Left lobe of liver (tissue), 2 donors: ENCODE results near the gene MUC3A. TPM values are rescaled to one million over a fixed set of nuclear protein-coding genes. Genes with fewer than 3 reads are reported as not detected.

Experiments used
- ATAC-seq: fragments of 200-7000 bp; cut with Tn5 transposase; one replicate; pipeline ENCODE4 v1.9.1; 2020; ENCODE audit warnings: mild to moderate bottlenecking, moderate library complexity
- DNase-seq: peaks from one replicate; pipeline ENCODE4 v3.0.0-alpha.2; 2020; ENCODE audit warnings: low spot score
- total RNA-seq: library from RNA; stranded (reverse); gene quantifications from one replicate; pipeline ENCODE4 v1.2.1, GENCODE V29; 2021
- donor health status: DM: no; HTN: no; CAD: no; lungs with moderate emphysema.
- donor health status: DM: no; HTN: yes; CAD: no.

The MUC3A gene
- total RNA-seq, 1 donor from 2014 or later: 9.4 TPM

GRCh38 chr7:101017064-101017777 lies 67.9 kb downstream of the MUC3A start:
- DNase-seq (no peak), ATAC-seq (peak; percentile 70)

Other genes starting within 250 kb of the MUC3A start
- gene POP7, start 243.4 kb upstream of the MUC3A start, total RNA-seq: 28.5 TPM
- gene EPO, start 229.1 kb upstream of the MUC3A start, total RNA-seq: 6.4 TPM
- gene ZAN, start 215.9 kb upstream of the MUC3A start, total RNA-seq: 0.03 TPM
- 48.8 TPM for gene EPHB4, start 122.0 kb upstream of the MUC3A start, total RNA-seq
- 10.1 TPM for gene SLC12A9, start 96.8 kb upstream of the MUC3A start, total RNA-seq
- 24.6 TPM for gene TRIP6, start 82.1 kb upstream of the MUC3A start, total RNA-seq
- gene SRRT, start 74.4 kb upstream of the MUC3A start, total RNA-seq: 53.9 TPM
- gene UFSP1, start 59.8 kb upstream of the MUC3A start, total RNA-seq: 1.8 TPM
- gene ACHE, start 53.6 kb upstream of the MUC3A start, total RNA-seq: 0.48 TPM
- 0.05 TPM for gene MUC12, start 20.0 kb downstream of the MUC3A start, total RNA-seq
- not detected for gene MUC17, start 70.5 kb downstream of the MUC3A start, total RNA-seq
- gene TRIM56, start 135.9 kb downstream of the MUC3A start, total RNA-seq: 23.5 TPM
- gene SERPINE1, start 177.6 kb downstream of the MUC3A start, total RNA-seq: 27.5 TPM
- 26.8 TPM for gene AP1S1, start 204.9 kb downstream of the MUC3A start, total RNA-seq
- gene VGF, start 216.0 kb downstream of the MUC3A start, total RNA-seq: not detected
- gene NAT16, start 230.8 kb downstream of the MUC3A start, total RNA-seq: not detected